Measurements from ENCODE around the gene SP5. TPM values are rescaled to one million over a fixed set of nuclear protein-coding genes. Genes with fewer than 3 reads are reported as not detected.

Gene SP5
- total and polyA plus RNA-seq, 9 of the 15 experiments (the other 6 are each of a cell fraction or from before 2014, with no cell fraction given), result 0.03 to 1.7 (median 0.16) TPM; not detected in 1

DNA sequence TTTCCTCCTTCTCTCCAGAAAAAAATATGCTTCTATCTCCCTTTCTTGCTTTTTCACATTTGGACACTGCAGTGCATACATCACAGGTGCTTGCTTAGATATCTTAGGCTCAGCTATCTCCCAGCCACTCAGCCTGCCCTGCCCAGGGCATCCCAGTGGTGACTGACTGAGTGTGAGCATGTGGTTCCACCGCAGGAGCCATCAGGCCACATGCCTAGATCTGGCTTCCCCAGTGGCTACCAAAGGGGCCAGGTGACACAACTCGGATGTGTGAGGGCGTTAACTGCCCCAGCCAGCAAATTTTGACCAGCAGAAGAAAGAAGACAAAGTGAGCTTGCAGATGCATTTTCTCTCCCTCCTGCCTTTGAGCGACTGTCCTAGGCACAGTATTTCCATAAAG, 25.5 kb downstream of the SP5 start (continued):
- TF ChIP-seq, protein P1, sequence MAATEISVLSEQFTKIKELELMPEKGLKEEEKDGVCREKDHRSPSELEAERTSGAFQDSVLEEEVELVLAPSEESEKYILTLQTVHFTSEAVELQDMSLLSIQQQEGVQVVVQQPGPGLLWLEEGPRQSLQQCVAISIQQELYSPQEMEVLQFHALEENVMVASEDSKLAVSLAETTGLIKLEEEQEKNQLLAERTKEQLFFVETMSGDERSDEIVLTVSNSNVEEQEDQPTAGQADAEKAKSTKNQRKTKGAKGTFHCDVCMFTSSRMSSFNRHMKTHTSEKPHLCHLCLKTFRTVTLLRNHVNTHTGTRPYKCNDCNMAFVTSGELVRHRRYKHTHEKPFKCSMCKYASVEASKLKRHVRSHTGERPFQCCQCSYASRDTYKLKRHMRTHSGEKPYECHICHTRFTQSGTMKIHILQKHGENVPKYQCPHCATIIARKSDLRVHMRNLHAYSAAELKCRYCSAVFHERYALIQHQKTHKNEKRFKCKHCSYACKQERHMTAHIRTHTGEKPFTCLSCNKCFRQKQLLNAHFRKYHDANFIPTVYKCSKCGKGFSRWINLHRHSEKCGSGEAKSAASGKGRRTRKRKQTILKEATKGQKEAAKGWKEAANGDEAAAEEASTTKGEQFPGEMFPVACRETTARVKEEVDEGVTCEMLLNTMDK (IDR thresholded peaks at IDR 0.05; ENCODE audit: borderline replicate concordance, insufficient read depth, low read depth, low read length, poor library complexity, severe bottlenecking), result no peak
- TF ChIP-seq SUPT5H (IDR thresholded peaks at IDR 0.05) (no peak), DDX20 (tag; IDR thresholded peaks at IDR 0.05; ENCODE audit: low read depth) (no peak), BCOR (IDR thresholded peaks at IDR 0.05) (no peak), ARID1B (IDR thresholded peaks at IDR 0.05) (peak; percentile 65; the same call in 1 of the 2 replicates), SIN3B (IDR thresholded peaks at IDR 0.05; ENCODE audit: low read depth) (no peak), U2AF1 (optimal IDR thresholded peaks at IDR 0.05; ENCODE audit: low read depth, low read length) (no peak)
- TF ChIP-seq, protein P2, sequence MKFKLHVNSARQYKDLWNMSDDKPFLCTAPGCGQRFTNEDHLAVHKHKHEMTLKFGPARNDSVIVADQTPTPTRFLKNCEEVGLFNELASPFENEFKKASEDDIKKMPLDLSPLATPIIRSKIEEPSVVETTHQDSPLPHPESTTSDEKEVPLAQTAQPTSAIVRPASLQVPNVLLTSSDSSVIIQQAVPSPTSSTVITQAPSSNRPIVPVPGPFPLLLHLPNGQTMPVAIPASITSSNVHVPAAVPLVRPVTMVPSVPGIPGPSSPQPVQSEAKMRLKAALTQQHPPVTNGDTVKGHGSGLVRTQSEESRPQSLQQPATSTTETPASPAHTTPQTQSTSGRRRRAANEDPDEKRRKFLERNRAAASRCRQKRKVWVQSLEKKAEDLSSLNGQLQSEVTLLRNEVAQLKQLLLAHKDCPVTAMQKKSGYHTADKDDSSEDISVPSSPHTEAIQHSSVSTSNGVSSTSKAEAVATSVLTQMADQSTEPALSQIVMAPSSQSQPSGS (CRISPR knock-in tag; IDR thresholded peaks at IDR 0.05), result no peak
- TF ChIP-seq, protein P3, sequence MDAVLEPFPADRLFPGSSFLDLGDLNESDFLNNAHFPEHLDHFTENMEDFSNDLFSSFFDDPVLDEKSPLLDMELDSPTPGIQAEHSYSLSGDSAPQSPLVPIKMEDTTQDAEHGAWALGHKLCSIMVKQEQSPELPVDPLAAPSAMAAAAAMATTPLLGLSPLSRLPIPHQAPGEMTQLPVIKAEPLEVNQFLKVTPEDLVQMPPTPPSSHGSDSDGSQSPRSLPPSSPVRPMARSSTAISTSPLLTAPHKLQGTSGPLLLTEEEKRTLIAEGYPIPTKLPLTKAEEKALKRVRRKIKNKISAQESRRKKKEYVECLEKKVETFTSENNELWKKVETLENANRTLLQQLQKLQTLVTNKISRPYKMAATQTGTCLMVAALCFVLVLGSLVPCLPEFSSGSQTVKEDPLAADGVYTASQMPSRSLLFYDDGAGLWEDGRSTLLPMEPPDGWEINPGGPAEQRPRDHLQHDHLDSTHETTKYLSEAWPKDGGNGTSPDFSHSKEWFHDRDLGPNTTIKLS (IDR thresholded peaks at IDR 0.05; ENCODE audit: borderline replicate concordance, low read depth), result no peak
- TF ChIP-seq, protein P4, sequence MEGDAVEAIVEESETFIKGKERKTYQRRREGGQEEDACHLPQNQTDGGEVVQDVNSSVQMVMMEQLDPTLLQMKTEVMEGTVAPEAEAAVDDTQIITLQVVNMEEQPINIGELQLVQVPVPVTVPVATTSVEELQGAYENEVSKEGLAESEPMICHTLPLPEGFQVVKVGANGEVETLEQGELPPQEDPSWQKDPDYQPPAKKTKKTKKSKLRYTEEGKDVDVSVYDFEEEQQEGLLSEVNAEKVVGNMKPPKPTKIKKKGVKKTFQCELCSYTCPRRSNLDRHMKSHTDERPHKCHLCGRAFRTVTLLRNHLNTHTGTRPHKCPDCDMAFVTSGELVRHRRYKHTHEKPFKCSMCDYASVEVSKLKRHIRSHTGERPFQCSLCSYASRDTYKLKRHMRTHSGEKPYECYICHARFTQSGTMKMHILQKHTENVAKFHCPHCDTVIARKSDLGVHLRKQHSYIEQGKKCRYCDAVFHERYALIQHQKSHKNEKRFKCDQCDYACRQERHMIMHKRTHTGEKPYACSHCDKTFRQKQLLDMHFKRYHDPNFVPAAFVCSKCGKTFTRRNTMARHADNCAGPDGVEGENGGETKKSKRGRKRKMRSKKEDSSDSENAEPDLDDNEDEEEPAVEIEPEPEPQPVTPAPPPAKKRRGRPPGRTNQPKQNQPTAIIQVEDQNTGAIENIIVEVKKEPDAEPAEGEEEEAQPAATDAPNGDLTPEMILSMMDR (IDR thresholded peaks at IDR 0.05 in 2 of 3, conservative IDR thresholded peaks at IDR 0.05 in 1 of 3; ENCODE audit: insufficient read depth in 2 of 3, low read depth in 1 of 3, low read length in 3 of 3), result no peak
- TF ChIP-seq, protein P5, sequence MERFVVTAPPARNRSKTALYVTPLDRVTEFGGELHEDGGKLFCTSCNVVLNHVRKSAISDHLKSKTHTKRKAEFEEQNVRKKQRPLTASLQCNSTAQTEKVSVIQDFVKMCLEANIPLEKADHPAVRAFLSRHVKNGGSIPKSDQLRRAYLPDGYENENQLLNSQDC (CRISPR knock-in tag; IDR thresholded peaks at IDR 0.05), result no peak
- TF ChIP-seq, protein P6, sequence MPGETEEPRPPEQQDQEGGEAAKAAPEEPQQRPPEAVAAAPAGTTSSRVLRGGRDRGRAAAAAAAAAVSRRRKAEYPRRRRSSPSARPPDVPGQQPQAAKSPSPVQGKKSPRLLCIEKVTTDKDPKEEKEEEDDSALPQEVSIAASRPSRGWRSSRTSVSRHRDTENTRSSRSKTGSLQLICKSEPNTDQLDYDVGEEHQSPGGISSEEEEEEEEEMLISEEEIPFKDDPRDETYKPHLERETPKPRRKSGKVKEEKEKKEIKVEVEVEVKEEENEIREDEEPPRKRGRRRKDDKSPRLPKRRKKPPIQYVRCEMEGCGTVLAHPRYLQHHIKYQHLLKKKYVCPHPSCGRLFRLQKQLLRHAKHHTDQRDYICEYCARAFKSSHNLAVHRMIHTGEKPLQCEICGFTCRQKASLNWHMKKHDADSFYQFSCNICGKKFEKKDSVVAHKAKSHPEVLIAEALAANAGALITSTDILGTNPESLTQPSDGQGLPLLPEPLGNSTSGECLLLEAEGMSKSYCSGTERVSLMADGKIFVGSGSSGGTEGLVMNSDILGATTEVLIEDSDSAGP (CRISPR knock-in tag; IDR thresholded peaks at IDR 0.05), result no peak
- TF ChIP-seq, protein P7, sequence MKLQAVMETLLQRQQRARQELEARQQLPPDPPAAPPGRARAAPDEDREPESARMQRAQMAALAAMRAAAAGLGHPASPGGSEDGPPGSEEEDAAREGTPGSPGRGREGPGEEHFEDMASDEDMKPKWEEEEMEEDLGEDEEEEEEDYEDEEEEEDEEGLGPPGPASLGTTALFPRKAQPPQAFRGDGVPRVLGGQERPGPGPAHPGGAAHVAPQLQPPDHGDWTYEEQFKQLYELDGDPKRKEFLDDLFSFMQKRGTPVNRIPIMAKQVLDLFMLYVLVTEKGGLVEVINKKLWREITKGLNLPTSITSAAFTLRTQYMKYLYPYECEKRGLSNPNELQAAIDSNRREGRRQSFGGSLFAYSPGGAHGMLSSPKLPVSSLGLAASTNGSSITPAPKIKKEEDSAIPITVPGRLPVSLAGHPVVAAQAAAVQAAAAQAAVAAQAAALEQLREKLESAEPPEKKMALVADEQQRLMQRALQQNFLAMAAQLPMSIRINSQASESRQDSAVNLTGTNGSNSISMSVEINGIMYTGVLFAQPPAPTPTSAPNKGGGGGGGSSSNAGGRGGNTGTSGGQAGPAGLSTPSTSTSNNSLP (IDR thresholded peaks at IDR 0.05; ENCODE audit: borderline replicate concordance, low read depth, low read length), result no peak
- TF ChIP-seq, protein P8, sequence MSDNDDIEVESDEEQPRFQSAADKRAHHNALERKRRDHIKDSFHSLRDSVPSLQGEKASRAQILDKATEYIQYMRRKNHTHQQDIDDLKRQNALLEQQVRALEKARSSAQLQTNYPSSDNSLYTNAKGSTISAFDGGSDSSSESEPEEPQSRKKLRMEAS (CRISPR knock-in tag; IDR thresholded peaks at IDR 0.05), result peak; percentile 93
- TF ChIP-seq, protein P9, sequence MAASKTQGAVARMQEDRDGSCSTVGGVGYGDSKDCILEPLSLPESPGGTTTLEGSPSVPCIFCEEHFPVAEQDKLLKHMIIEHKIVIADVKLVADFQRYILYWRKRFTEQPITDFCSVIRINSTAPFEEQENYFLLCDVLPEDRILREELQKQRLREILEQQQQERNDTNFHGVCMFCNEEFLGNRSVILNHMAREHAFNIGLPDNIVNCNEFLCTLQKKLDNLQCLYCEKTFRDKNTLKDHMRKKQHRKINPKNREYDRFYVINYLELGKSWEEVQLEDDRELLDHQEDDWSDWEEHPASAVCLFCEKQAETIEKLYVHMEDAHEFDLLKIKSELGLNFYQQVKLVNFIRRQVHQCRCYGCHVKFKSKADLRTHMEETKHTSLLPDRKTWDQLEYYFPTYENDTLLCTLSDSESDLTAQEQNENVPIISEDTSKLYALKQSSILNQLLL (CRISPR knock-in tag; IDR thresholded peaks at IDR 0.05; ENCODE audit: borderline replicate concordance), result no peak
